OCI-LY3 (cell line): ENCODE measurements around the gene GPR139.

Experiments used
- EZH2phosphoT487 ChIP-seq: fragments of 200-600 bp; shearing (Covaris generic); IDR thresholded peaks from 2 replicates; pipeline ENCODE4 v1.6.1; 2018; ENCODE audit warnings: antibody characterized with exemption, mixed run types, low read depth
- TF ChIP-seq, protein P1 (sequence below): fragments of 200-600, 300-600 bp; sonication (generic); IDR thresholded peaks from 2 replicates; pipeline ENCODE4 v1.5.1; 2014; ENCODE audit warnings: antibody characterized with exemption, low read length, low read depth

DNA sequence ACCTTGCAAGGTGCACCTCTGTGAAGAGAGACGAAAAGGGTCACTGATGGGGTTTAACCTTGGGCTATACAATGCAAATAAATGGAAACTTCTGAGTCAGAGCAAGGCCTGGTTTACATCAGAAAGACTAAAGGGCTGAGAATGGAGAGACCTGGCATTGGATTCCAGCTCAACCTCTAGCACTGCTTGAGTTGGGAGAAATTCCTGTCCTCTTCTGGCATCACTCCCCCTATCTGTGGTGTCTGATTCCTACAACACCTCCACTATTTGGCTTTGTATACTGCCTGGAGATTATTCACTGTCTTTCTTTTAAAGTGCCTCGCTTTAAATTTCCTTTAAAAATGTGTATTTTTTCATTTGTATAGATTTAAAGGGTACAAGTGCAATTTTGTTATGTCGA lies 68.8 kb downstream of the GPR139 start:
- TF ChIP-seq, protein P1, sequence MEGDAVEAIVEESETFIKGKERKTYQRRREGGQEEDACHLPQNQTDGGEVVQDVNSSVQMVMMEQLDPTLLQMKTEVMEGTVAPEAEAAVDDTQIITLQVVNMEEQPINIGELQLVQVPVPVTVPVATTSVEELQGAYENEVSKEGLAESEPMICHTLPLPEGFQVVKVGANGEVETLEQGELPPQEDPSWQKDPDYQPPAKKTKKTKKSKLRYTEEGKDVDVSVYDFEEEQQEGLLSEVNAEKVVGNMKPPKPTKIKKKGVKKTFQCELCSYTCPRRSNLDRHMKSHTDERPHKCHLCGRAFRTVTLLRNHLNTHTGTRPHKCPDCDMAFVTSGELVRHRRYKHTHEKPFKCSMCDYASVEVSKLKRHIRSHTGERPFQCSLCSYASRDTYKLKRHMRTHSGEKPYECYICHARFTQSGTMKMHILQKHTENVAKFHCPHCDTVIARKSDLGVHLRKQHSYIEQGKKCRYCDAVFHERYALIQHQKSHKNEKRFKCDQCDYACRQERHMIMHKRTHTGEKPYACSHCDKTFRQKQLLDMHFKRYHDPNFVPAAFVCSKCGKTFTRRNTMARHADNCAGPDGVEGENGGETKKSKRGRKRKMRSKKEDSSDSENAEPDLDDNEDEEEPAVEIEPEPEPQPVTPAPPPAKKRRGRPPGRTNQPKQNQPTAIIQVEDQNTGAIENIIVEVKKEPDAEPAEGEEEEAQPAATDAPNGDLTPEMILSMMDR, result no peak
- TF ChIP-seq EZH2phosphoT487, result no peak
